VCaP (cell line): ENCODE results near the gene USO1.

Source experiments
- H3K27ac ChIP-seq: fragments of 450-650 bp; 2 replicates; pipeline ENCODE4 v1.5.1; 2017
- CTCF ChIP-seq: fragments of 450-650 bp; conservative IDR thresholded peaks from 2 replicates; pipeline ENCODE4 v1.5.1; 2017; ENCODE audit warnings: mild to moderate bottlenecking, moderate library complexity

USO1 gene

DNA sequence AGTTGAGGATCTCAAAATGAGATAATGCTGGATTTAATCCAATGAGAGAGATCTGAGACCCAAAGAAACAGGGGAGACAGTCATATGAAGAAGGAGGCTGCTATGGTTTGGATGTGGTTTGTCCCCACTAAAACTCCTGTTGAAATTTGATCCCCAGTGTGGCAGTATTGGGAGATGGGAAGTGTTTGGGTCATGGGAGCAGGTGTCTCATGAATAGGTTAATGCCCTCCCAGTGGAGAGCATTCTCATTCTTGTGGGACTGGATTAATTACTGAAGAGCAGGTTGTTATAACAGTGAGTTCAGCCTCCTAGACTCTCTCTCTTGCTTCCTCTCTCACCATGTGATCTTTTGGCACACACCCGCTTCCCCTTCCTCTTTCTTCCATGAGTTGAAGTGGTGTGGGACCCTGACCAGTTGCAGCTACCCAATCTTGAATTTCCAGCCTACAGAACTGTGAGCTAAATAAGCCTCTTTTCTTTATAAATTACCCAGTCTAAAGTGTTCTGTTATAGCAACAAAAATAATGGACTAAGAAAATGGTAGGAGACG, 107.6 kb downstream of the USO1 start:
- H3K27ac ChIP-seq = no peak overlapping the region
- no peak for TF ChIP-seq CTCF

DNA sequence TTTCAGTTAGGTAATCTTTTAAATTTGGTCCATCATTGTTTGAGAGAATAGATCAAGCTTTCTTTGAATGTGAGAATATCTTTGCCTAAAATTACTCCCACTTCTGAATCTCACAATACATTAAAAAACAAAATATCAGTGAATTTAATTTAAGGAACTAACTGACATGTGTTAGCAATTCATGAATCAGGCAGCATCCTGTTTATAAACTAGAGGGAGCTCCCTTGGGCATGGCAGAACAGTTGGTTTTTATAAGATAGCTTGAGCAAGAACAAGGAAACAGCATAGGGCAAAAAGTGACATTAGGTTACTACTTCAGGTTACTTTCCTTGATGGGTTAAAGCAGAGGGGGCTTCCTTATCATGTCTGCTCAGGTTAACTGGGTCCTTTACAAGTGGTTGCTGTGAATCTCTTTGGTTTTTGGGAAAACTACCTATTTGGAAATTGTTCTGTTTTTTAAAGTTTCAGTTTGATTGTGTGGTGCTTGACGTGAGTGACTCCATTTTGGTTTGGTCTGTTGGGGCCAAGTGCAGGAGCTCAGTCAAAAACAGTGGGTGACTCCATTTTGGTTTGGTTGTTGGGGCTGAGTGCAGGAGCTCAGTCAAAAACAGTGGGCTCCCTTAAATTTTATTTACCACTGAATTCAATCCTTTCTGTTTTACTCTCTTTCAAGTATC, 109.9 kb downstream of the USO1 start:
- H3K27ac ChIP-seq = no peak overlapping the region
- no peak for TF ChIP-seq CTCF

DNA sequence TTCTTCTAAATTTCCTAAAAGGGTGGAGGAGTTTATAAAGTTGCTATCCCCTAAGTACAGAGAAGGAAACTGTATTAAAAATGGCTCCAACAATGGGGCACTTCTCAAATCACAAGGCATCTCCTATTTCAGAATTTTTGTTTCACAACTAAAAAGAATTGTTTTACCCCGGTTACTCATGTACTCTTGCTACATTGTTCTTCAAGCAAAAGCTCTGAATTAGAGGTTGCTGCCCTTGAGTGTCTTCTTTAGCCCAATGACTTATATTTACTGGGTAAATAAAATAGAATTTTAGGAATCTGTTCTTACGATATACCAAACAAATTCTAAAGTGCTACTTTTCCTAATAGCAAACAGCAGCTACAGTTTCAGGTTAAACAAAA, 110.4 kb downstream of the USO1 start:
- no peak for TF ChIP-seq CTCF

DNA sequence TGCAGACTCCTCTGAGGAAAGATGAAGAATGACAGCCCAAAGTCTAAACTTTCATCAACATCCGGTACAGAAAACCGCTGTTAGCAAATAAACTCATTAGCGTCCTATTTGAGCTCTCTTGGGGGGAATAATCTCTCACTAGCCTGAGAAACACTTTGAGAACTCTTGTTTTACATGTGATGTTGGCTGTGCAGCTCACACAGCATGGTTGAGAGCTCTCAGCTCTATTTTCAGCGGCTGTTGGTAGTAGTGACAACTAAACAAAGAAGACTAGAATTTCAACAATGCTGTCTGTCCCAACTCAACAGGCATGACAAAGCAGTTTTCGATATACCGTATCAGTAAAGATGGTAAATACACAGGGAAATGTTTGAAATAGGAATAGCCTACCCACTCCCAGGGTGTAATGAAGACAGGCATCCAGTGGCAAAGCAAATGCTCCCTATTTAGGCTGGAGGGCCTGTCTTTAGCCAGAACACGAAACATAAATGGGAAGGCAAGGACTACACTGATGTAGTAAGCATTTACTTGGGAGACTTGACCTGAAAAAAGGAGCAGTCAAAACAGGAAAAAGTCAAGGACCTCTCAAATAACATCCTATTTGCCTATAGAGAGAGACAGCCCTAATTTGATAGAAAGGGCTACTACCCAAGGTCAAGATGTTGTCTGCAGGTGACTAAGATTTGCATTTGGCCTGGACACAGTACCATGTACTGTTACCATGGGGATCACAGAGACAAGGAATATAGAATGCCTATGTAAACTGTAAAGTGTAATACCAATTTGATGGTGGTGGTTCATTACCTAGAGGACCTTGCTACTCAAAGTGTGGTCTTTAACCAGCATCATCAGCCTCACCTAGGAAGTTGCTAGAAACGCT, 117.5 kb downstream of the USO1 start:
- no peak overlapping the region for H3K27ac ChIP-seq
- no peak for TF ChIP-seq CTCF

More for the DNA sequence above, 110.4 kb downstream of the USO1 start:
- no peak overlapping the region for H3K27ac ChIP-seq

DNA sequence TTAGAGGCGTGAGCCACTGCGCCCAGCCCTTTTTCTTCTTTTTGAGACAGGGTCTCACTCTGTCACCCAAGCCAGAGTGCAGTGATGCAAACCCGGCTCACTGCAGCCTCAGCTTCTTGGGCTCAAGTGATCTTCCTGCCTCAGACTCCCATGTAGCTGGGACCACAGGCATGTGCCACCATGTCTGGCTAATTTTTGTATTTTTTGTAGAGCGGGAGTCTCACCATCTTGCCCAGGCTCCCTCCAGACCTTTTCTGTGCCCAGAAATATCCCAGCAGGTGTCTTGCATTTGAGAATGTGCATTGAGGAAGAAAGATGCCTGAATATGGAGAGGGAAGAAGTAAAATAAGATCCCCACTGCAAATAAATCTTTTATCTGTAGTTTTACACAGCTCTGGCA, 119.2 kb downstream of the USO1 start:
- no peak overlapping the region for H3K27ac ChIP-seq
- TF ChIP-seq CTCF = no peak

- no peak overlapping the region for H3K27ac ChIP-seq
- TF ChIP-seq CTCF = no peak
These were observed 119.8 kb downstream of the USO1 start for GRCh38 chr4:75844151-75844662.

- TF ChIP-seq CTCF = no peak
- no peak overlapping the region for H3K27ac ChIP-seq
These were observed 121.6 kb downstream of the USO1 start for GRCh38 chr4:75845992-75846391.
